RWPE1 (cell line): ENCODE measurements around the gene PSG1.
"Not testable (repeated sequence)": the region's sequence is repeated elsewhere in the genome, so short reads cannot be mapped to it uniquely, and the experiment has no call there.

ENCODE experiments used
- CTCF ChIA-PET: fragments of 350-600 bp; sonication (Branson Sonifier 250); formaldehyde crosslinking; extraction: SDS; loops from one replicate; lab custom pipeline; 2021; lab: Yijun Ruan, JAX
- POLR2A ChIA-PET: fragments of 400-600 bp; formaldehyde crosslinking; extraction: SDS; loops from one replicate; lab custom pipeline; 2020; ENCODE audit warnings: antibody characterized with exemption; ENCODE audit not compliant: low non-redundant PET; lab: Yijun Ruan, JAX
- DNase-seq: peaks from one replicate; pipeline ENCODE4 v3.0.0; 2012; ENCODE audit warnings: low spot score
- H3K27ac ChIP-seq: fragments of 450-650 bp; 2 replicates; pipeline ENCODE4 v1.5.1; 2017

The PSG1 gene

GRCh38 chr19:42916931-42917330, 37.4 kb upstream of the PSG1 start:
- DNase-seq, POLR2A ChIA-PET, CTCF ChIA-PET, H3K27ac ChIP-seq: not testable (repeated sequence)

DNA sequence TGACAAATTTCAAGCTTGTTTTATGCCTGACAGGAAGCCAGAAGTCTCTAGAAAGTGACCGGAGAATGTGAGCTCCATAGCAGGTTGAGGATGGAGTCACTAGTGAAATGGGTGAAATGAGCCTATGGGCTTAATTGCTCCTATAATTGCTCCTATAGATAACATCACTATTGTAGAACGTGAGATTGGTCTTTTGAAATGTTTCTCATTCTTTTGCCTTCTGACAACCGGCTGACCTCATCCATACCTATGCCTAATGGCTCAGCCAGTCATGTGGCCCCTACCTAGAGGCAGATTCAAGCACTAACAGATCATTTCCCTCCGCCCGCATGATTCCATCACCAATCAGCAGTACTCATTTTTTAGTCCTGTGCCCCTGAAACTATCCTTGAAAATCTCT, 34.0 kb upstream of the PSG1 start:
- CTCF ChIA-PET, POLR2A ChIA-PET: not testable (repeated sequence)

DNA sequence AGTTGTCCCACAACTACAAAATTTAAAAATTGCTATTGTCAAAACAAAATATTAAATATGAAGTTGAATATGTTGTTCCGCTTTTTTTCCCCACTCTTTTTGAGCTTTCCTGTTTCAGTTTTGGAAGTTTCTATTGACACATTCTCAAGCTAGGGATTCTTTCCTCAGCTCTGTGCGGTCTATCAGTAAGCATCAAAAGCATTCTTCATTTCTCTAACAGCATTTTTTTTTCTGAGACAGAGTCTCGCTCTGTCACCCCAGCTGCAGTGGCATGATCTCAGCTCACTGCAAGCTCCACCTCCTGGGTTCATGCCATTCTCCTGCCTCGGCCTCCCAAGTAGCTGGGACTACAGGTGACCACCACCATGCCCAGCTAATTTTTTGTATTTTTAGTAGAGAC, 33.4 kb upstream of the PSG1 start:
- H3K27ac ChIP-seq, DNase-seq, POLR2A ChIA-PET, CTCF ChIA-PET: not testable (repeated sequence)

More for the DNA sequence above, 34.0 kb upstream of the PSG1 start:
- not testable (repeated sequence) for H3K27ac ChIP-seq, DNase-seq

GRCh38 chr19:42911731-42912130, 32.2 kb upstream of the PSG1 start:
- DNase-seq, CTCF ChIA-PET, H3K27ac ChIP-seq, POLR2A ChIA-PET: not testable (repeated sequence)

GRCh38 chr19:42906162-42906561, 26.6 kb upstream of the PSG1 start:
- CTCF ChIA-PET, DNase-seq, POLR2A ChIA-PET, H3K27ac ChIP-seq: not testable (repeated sequence)

GRCh38 chr19:42900561-42900960, 21.0 kb upstream of the PSG1 start:
- POLR2A ChIA-PET, DNase-seq, H3K27ac ChIP-seq: not testable (repeated sequence)
- CTCF ChIA-PET, result interaction anchor here (1.2 kb wide), 1 partner anchor 15 kb away, joined by 3 read pairs; no protein-coding TSS in a partner anchor

GRCh38 chr19:42899674-42900073, 20.2 kb upstream of the PSG1 start:
- CTCF ChIA-PET, DNase-seq, H3K27ac ChIP-seq, POLR2A ChIA-PET: not testable (repeated sequence)

GRCh38 chr19:42899110-42899509, 19.6 kb upstream of the PSG1 start:
- H3K27ac ChIP-seq, POLR2A ChIA-PET, DNase-seq, CTCF ChIA-PET: not testable (repeated sequence)

DNA sequence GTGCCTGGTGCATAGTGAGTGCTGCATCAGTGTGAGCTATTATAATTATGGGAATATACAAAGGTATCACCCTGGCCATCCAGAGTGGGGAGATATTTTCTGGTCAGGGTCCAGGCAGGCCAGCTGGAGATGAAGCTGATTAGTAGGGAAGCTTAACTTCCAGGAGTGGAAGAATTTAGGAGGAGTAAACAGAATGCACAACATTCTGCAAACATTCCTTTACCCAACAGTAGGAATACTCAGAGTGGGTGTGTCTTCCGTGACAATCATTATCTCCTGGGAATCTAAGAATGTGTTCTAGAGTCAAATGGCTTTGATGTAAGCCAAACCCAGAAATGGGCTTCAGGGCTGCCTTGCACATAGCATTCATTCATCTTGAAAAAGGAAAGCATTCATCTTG, 19.1 kb upstream of the PSG1 start:
- DNase-seq, CTCF ChIA-PET, POLR2A ChIA-PET, H3K27ac ChIP-seq: not testable (repeated sequence)

- CTCF ChIA-PET, POLR2A ChIA-PET, H3K27ac ChIP-seq: not testable (repeated sequence)
- peak; percentile 32 for DNase-seq
Measured at GRCh38 chr19:42897729-42898128, 18.2 kb upstream of the PSG1 start.

DNA sequence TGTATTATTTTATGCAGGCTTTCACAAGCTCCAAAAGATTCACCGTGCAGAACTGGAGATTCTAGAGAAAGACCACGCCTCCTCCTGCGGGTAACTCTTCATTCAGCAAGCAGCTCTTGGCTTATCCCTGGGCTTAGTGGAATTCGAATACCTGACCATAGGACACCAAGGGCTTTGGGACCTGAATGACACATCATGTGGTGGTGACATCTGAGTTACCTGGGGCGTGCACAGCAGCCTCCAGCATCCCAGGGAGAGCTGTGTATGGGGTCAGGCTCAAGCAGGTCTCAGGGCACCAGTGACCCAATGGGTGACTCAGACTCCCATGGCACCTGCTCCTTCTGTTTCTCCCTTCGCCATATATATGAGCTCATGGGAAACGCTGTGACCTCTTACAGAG, 10.9 kb upstream of the PSG1 start:
- CTCF ChIA-PET, DNase-seq, POLR2A ChIA-PET: not testable (repeated sequence)
- H3K27ac ChIP-seq, result peak overlapping the region; percentile 95

- DNase-seq, POLR2A ChIA-PET: not testable (repeated sequence)
- CTCF ChIA-PET, result interaction anchor here (1.1 kb wide), 1 partner anchor 26 kb away, joined by 3 read pairs; no protein-coding TSS in a partner anchor
- H3K27ac ChIP-seq, result peak overlapping the region; percentile 77; the same call in 1 of the 2 replicates
Measured at GRCh38 chr19:42887876-42888445, 8.4 kb upstream of the PSG1 start.

DNA sequence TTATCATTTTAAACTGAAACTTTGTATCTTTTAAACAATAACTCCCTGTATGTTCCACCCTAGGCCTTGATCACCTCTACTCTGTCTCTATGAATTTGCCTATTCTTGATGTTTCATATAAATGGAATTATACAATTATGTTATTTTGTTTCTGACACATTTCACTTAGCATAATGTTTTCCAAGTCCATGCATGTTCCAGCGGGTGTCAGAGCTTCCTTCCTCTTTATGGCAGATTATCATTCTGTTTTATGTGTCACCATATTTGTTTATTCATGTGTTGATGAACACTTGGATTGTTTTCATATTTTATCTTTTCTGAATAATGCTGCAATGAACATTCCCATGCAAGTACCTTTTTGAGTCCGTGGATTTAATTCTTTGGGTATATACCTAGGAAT, 3.2 kb upstream of the PSG1 start:
- DNase-seq, H3K27ac ChIP-seq, POLR2A ChIA-PET: not testable (repeated sequence)
- CTCF ChIA-PET, result interaction anchor here (0.6 kb wide), 2 partner anchors 30 to 324 kb away, joined by 3 read pairs; no protein-coding TSS in a partner anchor

- peak overlapping the region; percentile 62 for H3K27ac ChIP-seq
Measured at GRCh38 chr19:42882010-42882409, 2.5 kb upstream of the PSG1 start.

More at GRCh38 chr19:42882010-42882409, 2.5 kb upstream of the PSG1 start:
- DNase-seq, CTCF ChIA-PET, POLR2A ChIA-PET: not testable (repeated sequence)
